Measurements from ENCODE around the gene PRPF40A. TPM values are rescaled to one million over a fixed set of nuclear protein-coding genes. Genes with fewer than 3 reads are reported as not detected.

Gene PRPF40A
- total and polyA plus RNA-seq, 2 of the 8 experiments (the other 6 are each of a cell fraction or from before 2014, with no cell fraction given) = 85.5 to 176 TPM

DNA sequence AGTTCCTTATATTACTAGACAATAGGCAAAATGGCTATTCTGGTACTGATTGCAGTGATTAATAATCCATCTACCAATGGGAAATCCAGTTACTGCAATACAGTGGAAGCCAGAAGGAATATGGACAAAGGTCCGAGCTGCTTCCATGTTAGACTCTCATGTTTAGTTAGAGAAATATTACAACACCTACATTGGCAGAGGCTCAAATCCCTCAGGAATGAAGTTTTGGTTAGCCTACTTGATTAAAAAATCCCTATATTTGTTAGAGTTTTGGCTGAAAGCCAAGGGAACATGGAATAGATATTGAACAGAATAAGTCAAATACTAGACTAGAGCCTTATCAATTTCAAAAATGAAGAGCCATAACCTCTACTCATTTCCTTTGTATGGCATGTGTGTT lies 49.7 kb upstream of the PRPF40A start:
- FAIRE-seq = no peak
- ChIA-PET CTCF (ENCODE audit: partially characterized antibody) (interaction anchor here (0.7 to 1.8 kb wide), 2 partner anchors 12 to 24 kb away, joined by 3 to 6 read pairs; no protein-coding TSS in a partner anchor), POLR2A (ENCODE audit: partially characterized antibody) (no interaction called here)
- no peak overlapping the region for H3K27ac ChIP-seq (ENCODE audit: low read depth, low read length)
- H3K27me3 ChIP-seq (replicated peaks in 1 of 4; ENCODE audit: control insufficient read depth in 3 of 4, extremely low read depth in 1 of 4, insufficient read depth in 3 of 4, low read length in 3 of 4) = no peaks in the 10 kb centered on the region
- H3K4me3 ChIP-seq (ENCODE audit: extremely low read depth in 1 of 4, insufficient read depth in 2 of 4, low read depth in 3 of 4, low read length in 4 of 4) = no peak overlapping the region
- H3K79me2 ChIP-seq (ENCODE audit: control insufficient read depth in 1 of 2, insufficient read depth in 2 of 2, low read length in 2 of 2) = no peaks in the 10 kb centered on the region
- no peaks in the 10 kb centered on the region; a peak in 1 of 8 replicates for H3K36me3 ChIP-seq (ENCODE audit: control insufficient read depth in 2 of 4, insufficient read depth in 4 of 4, low read length in 3 of 4)
- no peak overlapping the region for H3K14ac ChIP-seq (ENCODE audit: insufficient read length)
- no peak overlapping the region for H2BK20ac ChIP-seq (ENCODE audit: low read length)
- WGBS, 2 experiments (ENCODE audit: extremely low coverage in 1 of 2, insufficient coverage in 1 of 2, insufficient read length in 1 of 2, insufficient replicate concordance in 2 of 2, low coverage in 1 of 2, low lambda C conversion rate in 2 of 2, missing lambda C conversion rate in 1 of 2) = 88% methylated on average over 1 of the region's 1 CpG; no CpG with 5 or more reads in 1 of the 2 experiments
- TF ChIP-seq JUND (IDR thresholded peaks at IDR 0.05; ENCODE audit: low read length) (no peak), MAFK (IDR thresholded peaks at IDR 0.05; ENCODE audit: low read depth, low read length) (no peak), EGR1 (IDR thresholded peaks at IDR 0.05; ENCODE audit: borderline replicate concordance, low read depth, low read length) (no peak), EZH2 (IDR thresholded peaks at IDR 0.05; ENCODE audit: low read depth, low read length, severe bottlenecking) (no peak), KDM5A (IDR thresholded peaks at IDR 0.05; ENCODE audit: low read length) (no peak), YY1 (IDR thresholded peaks at IDR 0.05; ENCODE audit: low read depth, low read length) (no peak), NRF1 (IDR thresholded peaks at IDR 0.05; ENCODE audit: low read depth, low read length) (no peak), RXRA (IDR thresholded peaks at IDR 0.05; ENCODE audit: insufficient read depth, low read depth, low read length) (no peak), EP300 (IDR thresholded peaks at IDR 0.05; ENCODE audit: borderline replicate concordance in 1 of 2, low read depth in 2 of 2, low read length in 2 of 2) (no peak)
- TF ChIP-seq, protein P1, sequence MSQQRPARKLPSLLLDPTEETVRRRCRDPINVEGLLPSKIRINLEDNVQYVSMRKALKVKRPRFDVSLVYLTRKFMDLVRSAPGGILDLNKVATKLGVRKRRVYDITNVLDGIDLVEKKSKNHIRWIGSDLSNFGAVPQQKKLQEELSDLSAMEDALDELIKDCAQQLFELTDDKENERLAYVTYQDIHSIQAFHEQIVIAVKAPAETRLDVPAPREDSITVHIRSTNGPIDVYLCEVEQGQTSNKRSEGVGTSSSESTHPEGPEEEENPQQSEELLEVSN (IDR thresholded peaks at IDR 0.05) = no peak
- TF ChIP-seq, protein P2, sequence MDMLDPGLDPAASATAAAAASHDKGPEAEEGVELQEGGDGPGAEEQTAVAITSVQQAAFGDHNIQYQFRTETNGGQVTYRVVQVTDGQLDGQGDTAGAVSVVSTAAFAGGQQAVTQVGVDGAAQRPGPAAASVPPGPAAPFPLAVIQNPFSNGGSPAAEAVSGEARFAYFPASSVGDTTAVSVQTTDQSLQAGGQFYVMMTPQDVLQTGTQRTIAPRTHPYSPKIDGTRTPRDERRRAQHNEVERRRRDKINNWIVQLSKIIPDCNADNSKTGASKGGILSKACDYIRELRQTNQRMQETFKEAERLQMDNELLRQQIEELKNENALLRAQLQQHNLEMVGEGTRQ (IDR thresholded peaks at IDR 0.05; ENCODE audit: low read length) = no peak
- no peaks in the 10 kb centered on the region for H3K9me3 ChIP-seq (ENCODE audit: insufficient read depth in 2 of 2, low read depth in 1 of 2, low read length in 1 of 2)
- no peaks in the 10 kb centered on the region; the same call in 1 of the 2 replicates for H3K23me2 ChIP-seq (ENCODE audit: low read depth, low read length)
- no peak overlapping the region for H2BK12ac ChIP-seq (ENCODE audit: low read depth, low read length)
- H2BK15ac ChIP-seq (ENCODE audit: low read length) = no peak overlapping the region
- no peak overlapping the region for H3K56ac ChIP-seq (replicated peaks; ENCODE audit: insufficient read length, low read depth, low read length)
- H2BK120ac ChIP-seq (replicated peaks; ENCODE audit: low read depth, low read length) = no peak overlapping the region
- H3K4me1 ChIP-seq (replicated peaks in 1 of 4; ENCODE audit: control insufficient read depth in 3 of 4, insufficient read depth in 4 of 4, low read length in 3 of 4) = no peaks in the 10 kb centered on the region
- H4K8ac ChIP-seq (ENCODE audit: extremely low read depth, insufficient read depth, low read length) = no peak overlapping the region
- no peak overlapping the region for H3K23ac ChIP-seq (ENCODE audit: insufficient read length)
- no peak overlapping the region for H2AFZ ChIP-seq (ENCODE audit: low read length)
- no peak overlapping the region for H4K5ac ChIP-seq (ENCODE audit: insufficient read length, low read depth, low read length)
- no peak overlapping the region for H3K4ac ChIP-seq (replicated peaks; ENCODE audit: insufficient read length, low read depth, low read length)
- H4K91ac ChIP-seq (replicated peaks; ENCODE audit: insufficient read length, low read length) = no peak overlapping the region
- no peak overlapping the region for H3K4me2 ChIP-seq (ENCODE audit: insufficient read depth in 1 of 2, low read depth in 2 of 2, low read length in 2 of 2)
- H3K79me1 ChIP-seq (ENCODE audit: low read depth, low read length) = no peaks in the 10 kb centered on the region
- DNase-seq (ENCODE audit: low read depth in 1 of 2, low spot score in 2 of 2) = no peak
- H3K18ac ChIP-seq (ENCODE audit: extremely low read depth, low read length) = no peak overlapping the region
- no peaks in the 10 kb centered on the region for H4K20me1 ChIP-seq (replicated peaks in 1 of 2; ENCODE audit: control insufficient read depth in 1 of 2, insufficient read depth in 2 of 2, low read length in 2 of 2)
- H2BK5ac ChIP-seq (ENCODE audit: low read depth, low read length) = no peak overlapping the region
- H3K9ac ChIP-seq (replicated peaks in 1 of 4; ENCODE audit: extremely low read depth in 1 of 4, low read depth in 3 of 4, low read length in 3 of 4) = no peak overlapping the region
- H2AK5ac ChIP-seq (ENCODE audit: low read depth, low read length) = no peak overlapping the region

All from H1 (cell line).